ENCODE measurements around the gene TNFSF13.

The TNFSF13 gene

DNA sequence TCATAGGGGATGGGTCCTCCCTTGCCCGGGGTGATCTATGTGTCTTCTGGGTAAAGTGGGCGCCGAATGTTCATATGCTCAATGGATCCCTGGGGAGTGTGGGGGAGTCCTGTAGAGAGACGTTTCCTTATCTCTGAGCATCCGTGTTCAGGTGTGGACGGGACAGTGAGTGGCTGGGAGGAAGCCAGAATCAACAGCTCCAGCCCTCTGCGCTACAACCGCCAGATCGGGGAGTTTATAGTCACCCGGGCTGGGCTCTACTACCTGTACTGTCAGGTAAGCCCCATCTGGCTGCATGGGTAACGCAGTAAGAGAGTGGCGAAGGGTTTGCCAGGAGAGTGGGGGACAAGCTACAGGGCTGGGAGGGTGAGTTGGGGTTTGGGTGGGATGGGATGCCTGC is 1.9 kb upstream of the TNFSF13 start:
- TF ChIP-seq, protein P1, sequence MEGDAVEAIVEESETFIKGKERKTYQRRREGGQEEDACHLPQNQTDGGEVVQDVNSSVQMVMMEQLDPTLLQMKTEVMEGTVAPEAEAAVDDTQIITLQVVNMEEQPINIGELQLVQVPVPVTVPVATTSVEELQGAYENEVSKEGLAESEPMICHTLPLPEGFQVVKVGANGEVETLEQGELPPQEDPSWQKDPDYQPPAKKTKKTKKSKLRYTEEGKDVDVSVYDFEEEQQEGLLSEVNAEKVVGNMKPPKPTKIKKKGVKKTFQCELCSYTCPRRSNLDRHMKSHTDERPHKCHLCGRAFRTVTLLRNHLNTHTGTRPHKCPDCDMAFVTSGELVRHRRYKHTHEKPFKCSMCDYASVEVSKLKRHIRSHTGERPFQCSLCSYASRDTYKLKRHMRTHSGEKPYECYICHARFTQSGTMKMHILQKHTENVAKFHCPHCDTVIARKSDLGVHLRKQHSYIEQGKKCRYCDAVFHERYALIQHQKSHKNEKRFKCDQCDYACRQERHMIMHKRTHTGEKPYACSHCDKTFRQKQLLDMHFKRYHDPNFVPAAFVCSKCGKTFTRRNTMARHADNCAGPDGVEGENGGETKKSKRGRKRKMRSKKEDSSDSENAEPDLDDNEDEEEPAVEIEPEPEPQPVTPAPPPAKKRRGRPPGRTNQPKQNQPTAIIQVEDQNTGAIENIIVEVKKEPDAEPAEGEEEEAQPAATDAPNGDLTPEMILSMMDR (IDR thresholded peaks at IDR 0.05; ENCODE audit: control extremely low read depth, extremely low read depth, low read depth, missing control alignments), result no peak
- DNase-seq (ENCODE audit: extremely low spot score), result no peak
- CTCF ChIA-PET, result interaction anchor here (2.9 to 6.5 kb wide), 2 partner anchors 41 to 202 kb away, joined by 24 to 55 read pairs; partner anchors contain the start of genes KCTD11 and TMEM95
- POLR2A ChIA-PET, result interaction anchor here (1.0 kb wide), 1 partner anchor 17 kb away, joined by 3 read pairs; no protein-coding TSS in a partner anchor

DNA sequence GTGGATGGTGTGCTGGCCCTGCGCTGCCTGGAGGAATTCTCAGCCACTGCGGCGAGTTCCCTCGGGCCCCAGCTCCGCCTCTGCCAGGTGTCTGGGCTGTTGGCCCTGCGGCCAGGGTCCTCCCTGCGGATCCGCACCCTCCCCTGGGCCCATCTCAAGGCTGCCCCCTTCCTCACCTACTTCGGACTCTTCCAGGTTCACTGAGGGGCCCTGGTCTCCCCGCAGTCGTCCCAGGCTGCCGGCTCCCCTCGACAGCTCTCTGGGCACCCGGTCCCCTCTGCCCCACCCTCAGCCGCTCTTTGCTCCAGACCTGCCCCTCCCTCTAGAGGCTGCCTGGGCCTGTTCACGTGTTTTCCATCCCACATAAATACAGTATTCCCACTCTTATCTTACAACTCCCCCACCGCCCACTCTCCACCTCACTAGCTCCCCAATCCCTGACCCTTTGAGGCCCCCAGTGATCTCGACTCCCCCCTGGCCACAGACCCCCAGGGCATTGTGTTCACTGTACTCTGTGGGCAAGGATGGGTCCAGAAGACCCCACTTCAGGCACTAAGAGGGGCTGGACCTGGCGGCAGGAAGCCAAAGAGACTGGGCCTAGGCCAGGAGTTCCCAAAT is 1.3 kb upstream of the TNFSF13 start:
- no peak for DNase-seq (ENCODE audit: extremely low spot score)
- CTCF ChIA-PET, result interaction anchor here (0.7 to 6.5 kb wide), 5 partner anchors 9 to 230 kb away, joined by 3 to 55 read pairs (median 3); partner anchors contain the start of genes KCTD11 and TMEM95
- POLR2A ChIA-PET, result interaction anchor here (1.0 kb wide), 1 partner anchor 16 kb away, joined by 3 read pairs; no protein-coding TSS in a partner anchor
- TF ChIP-seq, protein P1 (IDR thresholded peaks at IDR 0.05; ENCODE audit: control extremely low read depth, extremely low read depth, low read depth, missing control alignments), result no peak

DNA sequence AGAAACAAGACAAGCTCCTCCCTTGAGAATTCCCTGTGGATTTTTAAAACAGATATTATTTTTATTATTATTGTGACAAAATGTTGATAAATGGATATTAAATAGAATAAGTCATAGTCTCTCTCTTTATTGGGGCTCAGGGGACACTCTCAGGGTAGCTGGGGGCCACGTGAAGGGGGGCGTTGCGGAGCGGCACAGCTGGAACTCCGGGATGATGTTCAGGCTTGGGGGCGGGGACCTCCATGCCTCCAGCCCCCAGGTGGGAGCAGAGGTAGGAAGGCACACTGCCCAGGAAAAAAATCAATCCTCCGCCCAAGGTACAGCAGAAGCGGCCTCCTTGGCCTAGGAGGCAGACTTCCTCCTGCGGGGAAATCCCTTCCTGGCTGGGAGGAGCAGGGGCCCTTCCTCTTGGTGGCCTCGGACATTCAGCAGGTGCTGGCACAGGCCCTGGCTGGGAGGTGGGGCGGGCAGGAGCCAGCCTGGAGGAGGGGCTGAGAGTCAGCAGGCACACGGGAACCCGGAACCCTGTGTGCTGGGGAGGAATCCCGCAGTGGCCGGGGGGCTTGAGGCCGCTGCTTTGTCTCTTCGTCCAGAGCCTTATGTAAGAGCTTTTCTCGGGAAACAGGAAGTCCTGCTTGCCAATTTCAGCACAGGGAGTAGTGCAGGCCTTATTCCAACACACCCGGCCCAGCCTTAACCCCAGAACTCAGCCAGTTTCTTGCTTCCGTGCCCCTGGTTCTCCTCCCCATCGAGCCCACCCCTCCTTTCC is 591 bp upstream of the TNFSF13 start:
- peak; percentile 59 for DNase-seq (ENCODE audit: extremely low spot score)
- TF ChIP-seq, protein P1 (IDR thresholded peaks at IDR 0.05; ENCODE audit: control extremely low read depth, extremely low read depth, low read depth, missing control alignments), result no peak
- POLR2A ChIA-PET, result interaction anchor here (0.6 kb wide), 1 partner anchor 21 kb away, joined by 3 read pairs; the partner anchor contains the start of gene CD68
- CTCF ChIA-PET, result interaction anchor here (0.7 to 6.5 kb wide), 7 partner anchors 8 to 231 kb away, joined by 3 to 55 read pairs (median 3); partner anchors contain the start of genes KCTD11, TMEM102 and TMEM95

DNA sequence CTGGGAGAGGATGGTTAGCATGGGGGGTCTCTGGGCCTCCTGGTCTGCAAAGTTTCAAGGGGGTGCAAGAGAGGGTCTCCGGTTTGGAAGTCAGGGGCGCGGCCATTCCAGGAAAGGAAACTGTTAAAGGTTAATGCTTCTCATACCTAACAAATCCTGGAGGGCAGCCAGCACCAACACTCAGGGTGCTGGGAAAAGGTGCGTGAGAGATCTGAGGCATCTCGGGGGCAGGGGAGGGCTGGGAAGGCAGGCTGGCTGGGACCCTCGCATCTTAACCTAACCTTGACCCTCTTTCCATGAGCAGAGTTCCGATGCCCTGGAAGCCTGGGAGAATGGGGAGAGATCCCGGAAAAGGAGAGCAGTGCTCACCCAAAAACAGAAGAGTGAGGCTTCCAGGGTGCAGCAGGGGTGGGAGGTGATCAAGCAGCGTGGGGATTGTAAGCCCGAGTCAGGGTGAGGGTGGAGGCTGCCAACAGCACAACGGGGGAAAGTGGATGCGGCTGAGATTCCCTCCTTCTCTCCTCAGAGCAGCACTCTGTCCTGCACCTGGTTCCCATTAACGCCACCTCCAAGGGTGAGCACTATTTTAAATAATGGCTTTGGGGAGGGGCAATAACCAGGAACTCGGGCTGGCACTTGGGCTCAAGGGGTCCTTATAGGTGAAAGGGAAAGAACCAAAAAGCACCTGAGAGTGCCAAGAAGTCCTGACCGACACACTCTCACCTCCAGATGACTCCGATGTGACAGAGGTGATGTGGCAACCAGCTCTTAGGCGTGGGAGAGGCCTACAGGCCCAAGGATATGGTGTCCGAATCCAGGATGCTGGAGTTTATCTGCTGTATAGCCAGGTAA is 996 bp downstream of the TNFSF13 start:
- no peak for DNase-seq (ENCODE audit: extremely low spot score)
- TF ChIP-seq, protein P1 (IDR thresholded peaks at IDR 0.05; ENCODE audit: control extremely low read depth, extremely low read depth, low read depth, missing control alignments), result no peak
- POLR2A ChIA-PET, result interaction anchor here (1.3 kb wide), 1 partner anchor 14 kb away, joined by 4 read pairs; no protein-coding TSS in a partner anchor
- CTCF ChIA-PET, result interaction anchor here (1.0 to 6.5 kb wide), 28 partner anchors 7 to 278 kb away, joined by 3 to 74 read pairs (median 10); partner anchors contain the start of genes CD68, KCTD11, SLC2A4 and SPEM2

DNA sequence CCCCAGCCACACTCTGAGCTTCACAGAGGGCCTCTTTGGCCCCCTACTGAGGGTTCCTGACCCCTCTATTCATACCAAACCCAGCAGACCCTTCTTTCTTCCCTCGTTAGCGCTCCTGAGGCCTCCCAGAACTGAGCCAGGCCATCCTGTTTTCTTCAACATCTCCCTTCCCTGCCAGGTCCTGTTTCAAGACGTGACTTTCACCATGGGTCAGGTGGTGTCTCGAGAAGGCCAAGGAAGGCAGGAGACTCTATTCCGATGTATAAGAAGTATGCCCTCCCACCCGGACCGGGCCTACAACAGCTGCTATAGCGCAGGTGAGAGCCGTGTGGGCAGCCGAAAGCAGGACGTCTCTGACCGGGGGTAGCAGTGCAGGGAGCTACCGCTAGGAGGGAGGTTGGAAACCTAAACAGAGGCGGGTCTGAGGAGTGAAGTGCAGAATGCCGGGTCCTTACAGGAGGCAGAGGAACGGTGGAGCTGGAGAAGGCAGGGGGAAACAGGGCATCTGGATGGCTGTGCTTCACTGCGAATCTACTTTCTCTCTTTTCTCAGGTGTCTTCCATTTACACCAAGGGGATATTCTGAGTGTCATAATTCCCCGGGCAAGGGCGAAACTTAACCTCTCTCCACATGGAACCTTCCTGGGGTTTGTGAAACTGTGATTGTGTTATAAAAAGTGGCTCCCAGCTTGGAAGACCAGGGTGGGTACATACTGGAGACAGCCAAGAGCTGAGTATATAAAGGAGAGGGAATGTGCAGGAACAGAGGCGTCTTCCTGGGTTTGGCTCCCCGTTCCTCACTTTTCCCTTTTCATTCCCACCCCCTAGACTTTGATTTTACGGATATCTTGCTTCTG is 1.9 kb downstream of the TNFSF13 start:
- ChIA-PET CTCF (interaction anchor here (0.6 to 6.5 kb wide), 52 partner anchors 8 to 304 kb away, joined by 3 to 74 read pairs (median 5); partner anchors contain the start of genes ACAP1, ATP1B2, CD68 and KCTD11), POLR2A (interaction anchor here (1.3 to 1.5 kb wide), 2 partner anchors 13 to 75 kb away, joined by 4 to 6 read pairs; partner anchors contain the start of gene POLR2A)
- DNase-seq (ENCODE audit: extremely low spot score), result peak; percentile 68
- TF ChIP-seq, protein P1 (IDR thresholded peaks at IDR 0.05; ENCODE audit: control extremely low read depth, extremely low read depth, low read depth, missing control alignments), result no peak
